Nephron progenitor cell (in vitro differentiated cells): ENCODE data around the gene ATP1A2.

Experiments
- DNase-seq: peaks from one replicate; pipeline ENCODE4 v3.0.0; 2021
- H3K27ac Mint-ChIP-seq: 2 replicates; pipeline ENCODE4 v1.8.0; 2021; ENCODE audit warnings: mild to moderate bottlenecking, moderate library complexity, mixed read lengths
- H3K27me3 Mint-ChIP-seq: 2 replicates; pipeline ENCODE4 v1.8.0; 2021; ENCODE audit warnings: mild to moderate bottlenecking, low read depth, mixed read lengths; ENCODE audit not compliant: poor library complexity
- H3K36me3 Mint-ChIP-seq: 2 replicates; pipeline ENCODE4 v1.8.0; 2021; ENCODE audit warnings: low read depth, mixed read lengths
- H3K4me1 Mint-ChIP-seq: 2 replicates; pipeline ENCODE4 v1.8.0; 2021; ENCODE audit warnings: mixed read lengths
- H3K4me3 Mint-ChIP-seq: 2 replicates; pipeline ENCODE4 v1.8.0; 2021; ENCODE audit warnings: mild to moderate bottlenecking, moderate library complexity, mixed read lengths
- H3K9me3 Mint-ChIP-seq: 2 replicates; pipeline ENCODE4 v1.8.0; 2021; ENCODE audit warnings: mild to moderate bottlenecking, moderate library complexity, mixed read lengths
- TF ChIP-seq, protein P1 (sequence below): fragments of 200-600 bp; sonication (generic); IDR thresholded peaks from 2 replicates; pipeline ENCODE4 v1.5.0; 2021; ENCODE audit warnings: antibody characterized with exemption

ATP1A2 gene

GRCh38 chr1:160161965-160162705 lies 46.6 kb downstream of the ATP1A2 start:
- TF ChIP-seq, protein P1, sequence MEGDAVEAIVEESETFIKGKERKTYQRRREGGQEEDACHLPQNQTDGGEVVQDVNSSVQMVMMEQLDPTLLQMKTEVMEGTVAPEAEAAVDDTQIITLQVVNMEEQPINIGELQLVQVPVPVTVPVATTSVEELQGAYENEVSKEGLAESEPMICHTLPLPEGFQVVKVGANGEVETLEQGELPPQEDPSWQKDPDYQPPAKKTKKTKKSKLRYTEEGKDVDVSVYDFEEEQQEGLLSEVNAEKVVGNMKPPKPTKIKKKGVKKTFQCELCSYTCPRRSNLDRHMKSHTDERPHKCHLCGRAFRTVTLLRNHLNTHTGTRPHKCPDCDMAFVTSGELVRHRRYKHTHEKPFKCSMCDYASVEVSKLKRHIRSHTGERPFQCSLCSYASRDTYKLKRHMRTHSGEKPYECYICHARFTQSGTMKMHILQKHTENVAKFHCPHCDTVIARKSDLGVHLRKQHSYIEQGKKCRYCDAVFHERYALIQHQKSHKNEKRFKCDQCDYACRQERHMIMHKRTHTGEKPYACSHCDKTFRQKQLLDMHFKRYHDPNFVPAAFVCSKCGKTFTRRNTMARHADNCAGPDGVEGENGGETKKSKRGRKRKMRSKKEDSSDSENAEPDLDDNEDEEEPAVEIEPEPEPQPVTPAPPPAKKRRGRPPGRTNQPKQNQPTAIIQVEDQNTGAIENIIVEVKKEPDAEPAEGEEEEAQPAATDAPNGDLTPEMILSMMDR: peak; percentile 50
- Mint-ChIP-seq H3K9me3 (no peaks in the 10 kb centered on the region), H3K27me3 (peaks cover 25% of the 10 kb centered on the region), H3K36me3 (no peaks in the 10 kb centered on the region), H3K27ac (no peak overlapping the region), H3K4me1 (peaks cover 7% of the 10 kb centered on the region), H3K4me3 (no peak overlapping the region)
- peak; percentile 31 for DNase-seq

GRCh38 chr1:160162931-160163330 lies 47.4 kb downstream of the ATP1A2 start:
- H3K27ac Mint-ChIP-seq: no peak overlapping the region
- no peaks in the 10 kb centered on the region for H3K9me3 Mint-ChIP-seq
- H3K27me3 Mint-ChIP-seq: peaks cover 26% of the 10 kb centered on the region
- peaks cover 15% of the 10 kb centered on the region for H3K4me1 Mint-ChIP-seq
- no peak for DNase-seq
- no peak overlapping the region for H3K4me3 Mint-ChIP-seq
- TF ChIP-seq, protein P1: no peak
- H3K36me3 Mint-ChIP-seq: no peaks in the 10 kb centered on the region

- Mint-ChIP-seq H3K4me3 (no peak overlapping the region), H3K36me3 (no peaks in the 10 kb centered on the region), H3K27ac (no peak overlapping the region), H3K4me1 (peaks cover 17% of the 10 kb centered on the region), H3K9me3 (no peaks in the 10 kb centered on the region), H3K27me3 (peaks cover 22% of the 10 kb centered on the region)
- no peak for DNase-seq
- TF ChIP-seq, protein P1: no peak
Observed at GRCh38 chr1:160163615-160164014, 48.1 kb downstream of the ATP1A2 start.

DNA sequence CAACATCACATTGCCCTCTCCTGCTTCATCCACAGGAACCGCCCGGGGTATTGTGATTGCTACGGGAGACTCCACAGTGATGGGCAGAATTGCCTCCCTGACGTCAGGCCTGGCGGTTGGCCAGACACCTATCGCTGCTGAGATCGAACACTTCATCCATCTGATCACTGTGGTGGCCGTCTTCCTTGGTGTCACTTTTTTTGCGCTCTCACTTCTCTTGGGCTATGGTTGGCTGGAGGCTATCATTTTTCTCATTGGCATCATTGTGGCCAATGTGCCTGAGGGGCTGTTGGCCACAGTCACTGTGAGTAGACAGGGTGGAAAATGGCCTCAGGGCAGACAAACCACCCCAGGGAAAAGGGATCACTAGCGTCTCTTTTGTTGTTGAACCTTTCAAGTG lies 48.6 kb downstream of the ATP1A2 start:
- Mint-ChIP-seq H3K36me3 (no peaks in the 10 kb centered on the region), H3K4me3 (no peak overlapping the region), H3K9me3 (no peaks in the 10 kb centered on the region), H3K27ac (no peak overlapping the region), H3K27me3 (peaks cover 18% of the 10 kb centered on the region), H3K4me1 (peaks cover 23% of the 10 kb centered on the region)
- TF ChIP-seq, protein P1: no peak
- no peak for DNase-seq

DNA sequence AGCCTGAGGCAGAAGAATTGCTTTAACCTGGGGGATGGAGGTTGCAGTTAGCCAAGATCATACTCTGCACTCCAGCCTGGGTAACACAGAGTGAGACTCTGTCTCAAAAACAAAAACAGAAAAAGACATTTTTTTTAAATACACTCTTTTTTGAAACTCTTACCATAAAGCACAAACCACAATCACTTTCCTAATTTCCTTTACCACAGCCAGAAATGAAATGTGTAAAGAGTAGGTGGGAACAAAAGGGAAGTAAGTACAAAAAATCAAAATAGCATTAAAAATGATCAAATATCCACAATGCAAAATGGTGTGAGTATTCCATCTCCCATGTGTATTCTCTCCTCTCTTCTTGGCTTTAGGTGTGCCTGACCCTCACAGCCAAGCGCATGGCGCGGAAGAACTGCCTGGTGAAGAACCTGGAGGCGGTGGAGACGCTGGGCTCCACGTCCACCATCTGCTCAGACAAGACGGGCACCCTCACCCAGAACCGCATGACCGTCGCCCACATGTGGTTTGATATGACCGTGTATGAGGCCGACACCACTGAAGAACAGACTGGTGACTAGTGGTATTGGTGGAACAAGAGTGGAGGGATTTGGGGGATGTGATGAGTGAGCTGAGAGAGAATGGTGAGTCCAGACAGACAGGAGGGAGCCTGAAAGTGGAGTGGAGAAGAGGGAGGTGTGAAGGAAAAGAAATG lies 50.8 kb downstream of the ATP1A2 start:
- no peak overlapping the region for H3K27ac Mint-ChIP-seq
- DNase-seq: no peak
- H3K4me3 Mint-ChIP-seq: no peak overlapping the region
- H3K9me3 Mint-ChIP-seq: no peaks in the 10 kb centered on the region
- peaks cover 39% of the 10 kb centered on the region for H3K4me1 Mint-ChIP-seq
- peaks cover 22% of the 10 kb centered on the region for H3K27me3 Mint-ChIP-seq
- H3K36me3 Mint-ChIP-seq: no peaks in the 10 kb centered on the region
- TF ChIP-seq, protein P1: no peak
